CD4-positive, alpha-beta T cell treated with Interleukin-12 subunit alpha and Interleukin-12 subunit beta, for 1 hour (primary cell): ENCODE measurements around the gene LDB2.

ENCODE experiments used
- DNase-seq: peaks from one replicate; pipeline ENCODE4 v3.0.0-alpha.2; 2020

The LDB2 gene

GRCh38 chr4:16750882-16751642 lies 147.4 kb downstream of the LDB2 start:
- no peak for DNase-seq

DNA sequence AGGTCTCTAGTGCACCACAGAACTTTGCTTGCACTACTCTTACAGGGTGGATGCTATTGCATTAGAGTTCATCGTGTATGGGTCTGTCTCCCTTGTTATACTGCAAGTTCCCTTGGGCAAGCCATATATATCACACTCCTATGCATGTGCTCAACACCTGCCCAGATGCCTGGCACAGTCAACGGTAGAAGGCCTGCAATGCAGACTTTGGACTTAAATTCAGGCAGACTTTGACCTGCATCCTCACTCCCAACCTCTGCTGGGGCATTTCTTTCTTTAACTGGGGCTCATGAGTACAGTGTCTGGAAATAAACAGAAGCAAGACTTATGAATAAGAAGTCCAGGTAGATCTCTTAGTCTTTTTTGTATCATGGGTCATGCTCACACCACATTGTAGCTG lies 148.2 kb downstream of the LDB2 start:
- DNase-seq = no peak

GRCh38 chr4:16745887-16746286 lies 152.6 kb downstream of the LDB2 start:
- no peak for DNase-seq

DNA sequence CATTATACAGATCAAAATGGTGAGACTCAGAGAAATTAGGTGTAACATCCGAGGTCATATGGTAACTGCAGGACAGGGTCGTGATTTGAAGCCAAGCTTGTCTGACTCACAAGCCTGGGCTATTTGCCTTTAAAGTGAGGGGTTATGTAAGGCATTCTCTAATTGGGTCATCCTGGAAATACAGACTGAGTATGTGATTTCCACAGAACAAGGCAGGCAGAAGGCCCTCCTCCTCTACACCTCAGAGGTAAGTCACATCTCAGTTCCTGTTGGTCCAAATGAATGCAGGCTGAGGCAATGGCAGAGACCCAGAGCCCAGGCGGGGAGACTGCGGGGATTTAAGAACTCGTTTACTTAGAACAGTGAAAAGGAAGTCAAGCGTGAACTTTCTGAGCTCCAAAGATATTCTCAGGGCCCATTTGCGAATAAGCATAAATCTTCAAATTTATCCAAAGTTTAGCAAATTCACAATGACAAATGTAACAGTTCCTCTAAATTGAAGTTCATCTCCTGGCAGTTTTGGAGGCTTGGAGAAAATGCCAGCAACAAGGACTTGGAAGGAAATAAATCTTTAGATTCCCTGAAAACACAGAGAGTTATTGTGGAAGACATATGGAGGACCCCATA lies 153.3 kb downstream of the LDB2 start:
- DNase-seq = no peak

DNA sequence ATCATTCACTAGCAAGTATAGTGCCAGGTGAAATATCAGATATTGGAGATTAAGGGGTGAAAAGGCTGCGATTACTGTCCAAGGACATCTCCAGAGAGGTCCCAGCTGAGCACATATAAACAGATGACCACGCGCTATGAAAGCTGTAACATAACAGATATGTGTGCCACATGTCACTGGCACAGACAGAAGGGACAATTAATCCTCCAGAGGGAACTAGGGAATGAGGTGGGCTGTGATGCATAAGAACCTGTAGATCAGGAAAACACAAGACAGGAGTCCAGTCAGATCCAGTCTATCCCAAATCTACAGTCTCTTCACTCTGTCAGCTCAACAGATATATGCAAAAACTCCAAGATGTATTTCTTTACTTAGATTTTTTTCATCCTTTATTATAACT lies 157.2 kb downstream of the LDB2 start:
- DNase-seq = no peak

DNA sequence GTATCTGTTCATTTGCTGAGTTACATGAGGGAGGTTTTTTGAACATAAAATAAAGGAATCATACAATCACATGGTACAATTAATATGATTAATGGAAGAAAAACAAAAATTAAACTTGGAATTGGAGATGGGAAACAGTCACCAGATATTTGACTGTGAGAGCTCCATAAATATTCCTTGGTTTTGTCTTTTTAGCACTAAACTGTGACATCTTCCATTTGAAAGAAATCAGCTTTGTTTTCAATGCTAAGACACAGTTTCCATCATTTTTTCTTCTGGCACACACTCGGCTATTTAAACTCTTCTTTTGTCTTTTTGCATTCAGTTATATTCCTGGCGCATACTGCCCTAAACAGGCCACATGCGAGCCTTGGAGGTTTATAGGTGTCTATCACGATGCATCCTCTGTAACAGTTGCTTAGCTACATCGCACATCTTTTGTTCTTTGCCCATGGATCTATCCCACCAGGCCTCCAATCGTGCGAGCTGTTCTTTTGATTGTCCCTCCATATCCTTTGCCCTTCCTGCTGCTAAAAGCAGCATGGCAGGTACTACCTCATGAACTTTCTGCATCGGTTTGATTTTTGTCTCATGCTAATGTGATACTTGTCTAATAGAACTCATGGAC lies 158.3 kb downstream of the LDB2 start:
- DNase-seq = no peak

DNA sequence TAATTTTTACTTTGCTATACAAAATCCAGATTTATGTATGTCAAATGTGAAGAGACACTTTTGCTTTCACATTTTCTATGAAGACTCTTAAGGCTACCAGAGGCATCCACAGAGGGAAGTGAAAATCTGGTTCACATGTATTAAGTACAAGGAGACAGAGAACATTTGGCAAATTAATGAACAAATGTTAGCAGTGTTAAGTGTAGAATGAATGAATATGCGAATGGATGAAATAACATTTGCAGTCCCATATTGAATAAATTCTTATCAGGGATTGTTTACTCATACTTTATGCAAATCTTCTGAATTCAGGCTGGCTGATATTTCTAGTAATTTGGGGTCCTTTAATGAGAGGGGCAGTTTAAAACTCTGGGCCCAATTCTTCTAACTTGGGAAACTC lies 159.9 kb downstream of the LDB2 start:
- no peak for DNase-seq

DNA sequence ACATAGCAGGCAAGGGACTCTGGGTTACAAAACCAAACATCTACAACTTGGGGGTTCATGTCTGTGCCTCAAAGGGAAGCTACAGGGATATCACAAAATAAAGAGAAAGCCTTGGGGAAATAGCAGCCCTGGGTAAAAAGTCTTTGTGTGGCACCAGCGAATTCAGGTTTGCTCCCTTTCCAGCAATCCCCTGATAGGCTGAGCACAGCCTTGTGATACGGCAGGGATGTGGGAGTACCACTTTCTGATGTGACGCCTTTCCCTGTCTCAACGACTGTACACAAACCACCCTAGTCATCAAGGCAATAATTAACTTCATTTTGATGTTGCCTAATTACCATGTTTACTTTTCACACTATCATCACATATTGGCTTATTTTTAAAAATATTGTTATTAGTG lies 164.9 kb downstream of the LDB2 start:
- no peak for DNase-seq

DNA sequence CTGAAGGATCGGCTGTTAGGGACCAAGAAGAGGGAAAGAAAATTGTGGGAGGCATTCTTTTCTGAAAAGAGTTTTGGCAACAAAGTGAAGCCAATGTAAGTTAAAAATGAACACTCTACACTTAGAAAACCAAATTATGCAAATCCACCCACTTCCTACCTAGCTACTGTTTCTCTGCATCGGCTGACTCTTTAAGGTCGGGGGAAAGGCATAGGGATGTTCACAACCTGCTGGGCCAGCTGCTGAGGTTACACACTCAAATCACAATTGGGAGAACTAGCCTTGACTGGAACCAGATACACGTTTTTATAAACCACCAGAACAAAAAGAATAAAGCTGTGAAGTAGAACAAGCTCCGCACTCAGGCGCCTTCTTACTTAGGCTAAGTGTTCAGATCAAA lies 165.7 kb downstream of the LDB2 start:
- no peak for DNase-seq

DNA sequence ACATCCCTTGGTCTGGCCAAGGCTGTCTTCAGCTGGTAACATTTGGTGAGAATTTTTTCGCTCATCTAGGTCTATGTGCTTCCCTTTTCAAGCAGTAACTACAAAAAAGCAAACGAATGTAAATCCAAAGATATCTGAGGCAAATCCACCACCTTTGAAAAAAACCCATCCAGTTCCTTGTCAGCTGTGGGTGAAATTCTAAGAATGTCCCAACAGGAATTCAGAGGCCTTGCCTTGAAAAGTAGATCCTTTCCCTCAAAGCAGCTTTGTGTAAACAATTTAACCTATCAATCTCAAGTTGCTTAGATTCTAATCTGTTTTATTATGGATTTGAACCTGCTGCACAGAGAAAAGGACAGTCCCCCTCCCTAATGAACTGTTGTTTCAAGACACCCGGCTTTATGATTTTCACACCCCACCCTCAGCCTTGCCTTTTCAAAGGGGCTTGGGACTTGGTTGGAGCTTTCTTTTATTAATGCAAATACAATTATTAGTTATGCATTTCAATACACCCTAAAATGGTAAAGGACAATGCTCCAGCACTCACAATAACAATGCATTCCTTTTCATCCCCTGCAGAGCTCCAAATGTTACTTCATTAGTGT lies 166.6 kb downstream of the LDB2 start:
- no peak for DNase-seq

DNA sequence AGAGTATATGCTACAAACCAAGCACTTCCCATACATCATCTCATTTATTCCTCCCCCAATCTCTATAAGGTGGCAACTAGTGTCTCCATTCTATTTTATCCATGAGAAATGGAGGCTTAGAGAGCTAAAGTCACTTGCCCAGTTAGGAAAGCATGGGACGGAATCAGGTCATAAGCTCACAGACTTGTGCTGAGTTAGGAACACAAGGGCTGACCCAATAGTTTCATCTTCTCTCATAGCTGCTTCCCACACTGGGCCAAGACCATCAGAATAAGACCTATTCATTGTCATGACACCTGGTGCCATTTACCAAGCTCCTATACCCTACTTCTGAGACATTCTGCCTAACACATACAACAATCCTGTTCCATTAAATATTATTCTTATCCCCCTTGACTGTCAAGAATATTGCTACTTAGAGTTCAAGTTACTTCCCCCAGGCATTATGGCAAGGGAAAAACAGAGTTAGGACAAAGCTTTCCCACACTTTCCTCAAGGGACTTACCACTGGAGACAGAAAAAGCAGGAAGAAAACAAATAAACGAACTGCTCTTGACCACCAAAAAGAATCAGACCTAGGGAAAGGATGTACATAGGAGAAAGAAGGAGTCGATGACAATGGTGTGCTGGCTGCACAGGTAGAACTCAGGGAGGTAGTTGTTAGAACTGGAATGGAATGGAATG lies 167.8 kb downstream of the LDB2 start:
- no peak for DNase-seq

GRCh38 chr4:16729336-16729735 lies 169.1 kb downstream of the LDB2 start:
- no peak for DNase-seq

DNA sequence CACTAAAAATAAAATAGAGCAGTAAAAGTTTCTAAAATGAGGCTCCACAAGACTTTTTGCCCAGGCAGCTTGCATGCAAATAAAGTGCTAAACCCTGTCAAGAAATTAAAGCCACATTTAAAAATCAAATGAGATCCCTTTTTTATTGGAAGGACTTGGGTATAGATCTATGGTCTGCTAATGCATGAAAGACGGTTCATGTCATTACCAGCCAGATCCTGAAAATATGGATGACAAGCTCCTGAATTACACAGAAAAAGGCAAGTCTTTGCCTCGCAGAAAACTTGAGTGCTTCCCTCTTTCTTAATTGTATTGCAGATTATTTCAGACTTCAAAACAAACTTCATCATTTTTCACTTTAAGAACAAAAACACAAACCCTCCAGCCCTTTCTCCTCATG lies 169.6 kb downstream of the LDB2 start:
- no peak for DNase-seq

DNA sequence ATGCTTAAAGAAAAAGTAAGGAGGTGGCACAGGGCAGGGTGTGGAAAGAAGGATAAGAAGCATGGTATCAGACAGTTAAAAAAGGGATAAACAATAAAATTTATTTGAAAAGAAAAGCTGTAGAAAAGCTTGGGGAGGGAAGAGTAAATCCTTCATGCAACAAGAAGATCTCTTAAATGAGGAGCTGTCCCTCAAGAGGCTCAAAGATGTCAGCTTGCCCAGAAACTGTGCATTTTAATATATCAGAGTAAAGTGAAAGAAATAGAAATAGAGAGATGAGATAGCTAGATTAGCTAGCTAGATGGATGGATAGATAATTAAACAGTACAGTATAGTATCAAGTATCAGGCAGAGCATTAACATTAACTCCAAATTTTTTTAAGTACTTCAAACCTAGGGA lies 170.3 kb downstream of the LDB2 start:
- DNase-seq = no peak

DNA sequence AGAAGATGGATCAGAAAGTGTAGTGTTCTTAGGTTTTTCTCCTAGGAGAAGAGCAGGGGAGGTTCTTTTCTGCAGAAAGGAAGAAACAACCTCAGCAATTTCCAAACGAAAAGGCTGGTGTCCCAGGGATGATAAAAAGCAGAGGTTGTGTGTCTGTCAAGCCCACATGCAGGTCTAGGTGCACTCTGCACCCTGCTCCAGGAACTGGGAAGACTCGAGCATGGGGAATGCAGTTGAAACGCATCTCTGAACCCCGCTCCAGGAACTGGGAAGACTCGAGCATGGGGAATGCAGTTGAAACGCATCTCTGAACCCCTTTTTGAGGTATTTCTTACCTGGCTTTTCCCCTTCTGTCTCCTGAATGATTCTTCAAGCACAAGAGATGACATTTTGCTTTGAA lies 171.2 kb downstream of the LDB2 start:
- no peak for DNase-seq

GRCh38 chr4:16726368-16727050 lies 171.9 kb downstream of the LDB2 start:
- DNase-seq = no peak

DNA sequence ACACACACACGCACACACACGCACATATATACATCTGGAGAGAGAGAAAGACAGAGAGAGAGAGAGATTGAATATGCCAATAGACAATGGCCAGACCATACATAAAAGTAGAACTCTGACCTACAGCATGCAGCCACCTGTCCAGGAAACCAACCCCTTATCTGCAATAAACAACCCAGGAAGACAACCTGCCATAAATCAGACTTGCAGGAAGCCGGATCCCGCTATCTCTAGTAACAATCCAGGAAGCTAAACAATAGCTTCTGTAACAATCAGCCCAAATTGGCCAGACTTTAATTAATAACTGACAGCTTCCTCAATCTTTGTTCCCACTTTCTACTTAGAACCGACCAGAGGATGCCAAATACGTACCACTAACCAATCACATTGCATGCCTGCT lies 173.2 kb downstream of the LDB2 start:
- DNase-seq = no peak

GRCh38 chr4:16722416-16722815 lies 176.0 kb downstream of the LDB2 start:
- no peak for DNase-seq

- DNase-seq = no peak
Measured at GRCh38 chr4:16721613-16722291, 176.7 kb downstream of the LDB2 start.

- DNase-seq = no peak
Measured at GRCh38 chr4:16720761-16721160, 177.7 kb downstream of the LDB2 start.

DNA sequence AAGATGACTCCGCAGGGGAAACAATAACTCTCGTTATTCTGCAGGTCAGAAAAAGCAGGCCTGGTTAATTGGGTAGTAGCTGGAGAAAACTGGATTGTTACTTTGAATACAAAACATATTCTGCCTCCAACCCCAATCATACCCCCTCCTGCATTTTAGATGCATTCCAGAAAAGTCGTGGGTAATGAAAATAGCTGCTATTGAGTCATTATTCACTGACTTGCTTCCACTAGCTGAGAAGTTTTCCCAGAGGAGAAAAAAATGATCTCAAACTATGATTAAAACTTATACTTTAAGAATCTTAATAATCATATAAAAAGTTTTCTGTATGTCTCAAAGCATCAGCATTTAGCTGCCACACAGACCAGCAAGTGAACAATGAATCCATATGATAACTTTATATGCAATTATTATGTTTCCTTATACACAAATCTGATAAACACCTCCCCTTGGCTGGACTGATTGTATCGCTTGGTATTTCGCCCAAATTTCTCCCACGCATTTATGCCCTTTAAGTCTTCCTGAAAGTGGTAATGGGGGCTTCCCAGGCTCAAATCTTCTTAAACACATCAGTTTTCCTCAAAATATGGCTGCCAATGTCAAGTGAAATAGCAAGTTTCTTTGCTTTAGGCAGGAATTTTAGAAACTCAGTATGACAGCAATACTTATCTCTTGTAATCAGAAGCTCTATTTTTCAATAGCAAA lies 181.0 kb downstream of the LDB2 start:
- no peak for DNase-seq

DNA sequence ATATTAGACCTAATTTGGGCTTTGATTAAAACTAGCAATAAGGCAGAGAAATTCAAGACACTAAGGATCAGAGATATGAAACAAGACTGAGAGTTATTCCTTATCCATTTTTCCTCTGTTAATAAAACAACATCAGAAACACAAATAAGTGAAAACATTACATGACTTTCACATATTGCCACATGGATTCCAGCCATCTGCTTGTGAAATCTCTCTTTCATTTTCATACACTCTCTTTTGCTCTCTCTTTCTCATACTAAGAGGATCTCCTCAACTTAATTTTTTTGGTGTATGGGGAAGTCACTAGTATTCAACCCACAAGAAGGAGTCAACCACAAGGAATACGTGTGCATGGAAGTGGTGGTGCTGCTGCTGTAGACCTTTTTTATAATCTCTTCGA lies 183.0 kb downstream of the LDB2 start:
- DNase-seq = no peak
